PFSK-1 (cell line): Measurements from ENCODE around the gene TBC1D22A.

Experiments used
- FOXP2 ChIP-seq: optimal IDR thresholded peaks from 2 replicates; pipeline ENCODE3; 2011; ENCODE audit warnings: borderline replicate concordance, control low read depth, inconsistent platforms; ENCODE audit not compliant: insufficient read depth; ENCODE audit errors: extremely low read length, extremely low read depth
- POLR2AphosphoS5 ChIP-seq: IDR thresholded peaks from 2 replicates; pipeline ENCODE4 v1.6.1; 2012; ENCODE audit warnings: low read depth, mild to moderate bottlenecking, control low read depth, low read length, moderate library complexity
- REST ChIP-seq, 2 experiments: IDR thresholded peaks; 2 replicates each; pipeline versions ENCODE4 v1.6.1 to v1.8.0; 2011 to 2012; ENCODE audit warnings: low read depth in 2 of 2, low read length in 2 of 2, control low read depth in 1 of 2, inconsistent platforms in 1 of 2, mild to moderate bottlenecking in 1 of 2, moderate library complexity in 1 of 2; ENCODE audit not compliant: insufficient read depth in 1 of 2
- SIN3A ChIP-seq: IDR thresholded peaks from 2 replicates; pipeline ENCODE4 v1.6.1; 2012; ENCODE audit warnings: mild to moderate bottlenecking, low read length, moderate library complexity, borderline replicate concordance; ENCODE audit not compliant: insufficient read depth
- TAF1 ChIP-seq: IDR thresholded peaks from 2 replicates; pipeline ENCODE4 v1.6.1; 2012; ENCODE audit warnings: low read length, control low read depth, borderline replicate concordance; ENCODE audit not compliant: insufficient read depth

The TBC1D22A gene

GRCh38 chr22:46968359-46968740 is 205.9 kb downstream of the TBC1D22A start:
- no peak for TF ChIP-seq FOXP2
- TF ChIP-seq TAF1: no peak
- no peak for TF ChIP-seq REST (IDR thresholded peaks at IDR 0.05; ENCODE audit: insufficient read depth in 1 of 2, low read depth in 2 of 2, low read length in 2 of 2)

- TF ChIP-seq REST (IDR thresholded peaks at IDR 0.05; ENCODE audit: insufficient read depth in 1 of 2, low read depth in 2 of 2, low read length in 2 of 2): no peak
- TF ChIP-seq TAF1: no peak
- no peak for TF ChIP-seq FOXP2
- TF ChIP-seq POLR2AphosphoS5: no peak
- no peak for TF ChIP-seq SIN3A
These were observed 206.4 kb downstream of the TBC1D22A start for GRCh38 chr22:46968848-46969247.

GRCh38 chr22:46969491-46969890 is 207.0 kb downstream of the TBC1D22A start:
- TF ChIP-seq REST (IDR thresholded peaks at IDR 0.05; ENCODE audit: insufficient read depth in 1 of 2, low read depth in 2 of 2, low read length in 2 of 2) (no peak), POLR2AphosphoS5 (no peak), FOXP2 (no peak), TAF1 (no peak), SIN3A (no peak)

GRCh38 chr22:46969961-46970360 is 207.5 kb downstream of the TBC1D22A start:
- TF ChIP-seq SIN3A (no peak), POLR2AphosphoS5 (no peak), FOXP2 (no peak), REST (IDR thresholded peaks at IDR 0.05; ENCODE audit: insufficient read depth in 1 of 2, low read depth in 2 of 2, low read length in 2 of 2) (no peak), TAF1 (no peak)

- no peak for TF ChIP-seq TAF1
- no peak for TF ChIP-seq REST (IDR thresholded peaks at IDR 0.05; ENCODE audit: insufficient read depth in 1 of 2, low read depth in 2 of 2, low read length in 2 of 2)
- no peak for TF ChIP-seq POLR2AphosphoS5
- TF ChIP-seq FOXP2: no peak
- no peak for TF ChIP-seq SIN3A
These were observed 208.1 kb downstream of the TBC1D22A start for GRCh38 chr22:46970411-46971098.
